ENCODE measurements around the gene LSM4. TPM values are rescaled to one million over a fixed set of nuclear protein-coding genes. Genes with fewer than 3 reads are reported as not detected.

The LSM4 gene
- total and polyA plus RNA-seq, 2 experiments from 2014 or later, result 591 to 637 TPM

GRCh38 chr19:18320865-18321733, 1.8 kb downstream of the LSM4 start:
- Mint-ChIP-seq H3K27me3 (ENCODE audit: insufficient read depth, low read depth, poor library complexity) (peaks cover 21% of the 10 kb centered on the region), H3K4me3 (peak overlapping the region; percentile 92), H3K27ac (peak overlapping the region; percentile 92; the same call in 1 of the 2 replicates), H3K4me1 (peaks cover 32% of the 10 kb centered on the region), H3K36me3 (ENCODE audit: low read depth) (peaks cover 33% of the 10 kb centered on the region), H3K9me3 (no peaks in the 10 kb centered on the region)
- ATAC-seq, result no peak
- no peaks in the 10 kb centered on the region for H3K27me3 ChIP-seq (ENCODE audit: insufficient read depth)
- TF ChIP-seq ETS1 (IDR thresholded peaks at IDR 0.05), result no peak
- no peak for TF ChIP-seq EZH2phosphoT487 (IDR thresholded peaks at IDR 0.05; ENCODE audit: unreplicated experiment)
- no peak for TF ChIP-seq ZNF462 (CRISPR knock-in tag; IDR thresholded peaks at IDR 0.05)
- TF ChIP-seq EZH2 (IDR thresholded peaks at IDR 0.05; ENCODE audit: low read depth, unreplicated experiment), result no peak
- no peak for TF ChIP-seq CREB1 (CRISPR knock-in tag; IDR thresholded peaks at IDR 0.05; ENCODE audit: low read depth)
- no peak for TF ChIP-seq CTCF (conservative IDR thresholded peaks at IDR 0.05; ENCODE audit: low read depth in 2 of 2)
- TF ChIP-seq REST (IDR thresholded peaks at IDR 0.05; ENCODE audit: unreplicated experiment), result no peak
- no peak for TF ChIP-seq JUNB (IDR thresholded peaks at IDR 0.05; ENCODE audit: unreplicated experiment)
- TF ChIP-seq POLR2AphosphoS5 (IDR thresholded peaks at IDR 0.05; ENCODE audit: low read depth), result no peak
- no peak for TF ChIP-seq STAT1 (IDR thresholded peaks at IDR 0.05; ENCODE audit: unreplicated experiment)
- TF ChIP-seq ZNF331 (CRISPR knock-in tag; IDR thresholded peaks at IDR 0.05; ENCODE audit: low read depth), result no peak
- TF ChIP-seq NANOG (IDR thresholded peaks at IDR 0.05; ENCODE audit: borderline replicate concordance), result no peak
- TF ChIP-seq ZNF114 (CRISPR knock-in tag; IDR thresholded peaks at IDR 0.05), result no peak
- H4K20me1 ChIP-seq (replicated peaks; ENCODE audit: insufficient read depth), result peaks cover 17% of the 10 kb centered on the region
- no peaks in the 10 kb centered on the region for H3K9me2 ChIP-seq (ENCODE audit: insufficient read depth)
- peaks cover 60% of the 10 kb centered on the region for H3K79me2 ChIP-seq (replicated peaks; ENCODE audit: insufficient read depth)
- peak overlapping the region; percentile 91; the same call in 1 of the 2 replicates for H3K27ac ChIP-seq (ENCODE audit: low read depth)
- H3K4me1 ChIP-seq (ENCODE audit: insufficient read depth), result peaks cover 14% of the 10 kb centered on the region
- no peak for DNase-seq (ENCODE audit: low spot score)
- peaks cover 38% of the 10 kb centered on the region; the same call in 1 of the 2 replicates for H3F3A ChIP-seq (replicated peaks; ENCODE audit: low read depth)
- no peaks in the 10 kb centered on the region; the same call in 1 of the 2 replicates for H3K36me3 ChIP-seq (ENCODE audit: insufficient read depth)
- no peak overlapping the region for H2AFZ ChIP-seq
- peak overlapping the region; percentile 76 for H3K4me3 ChIP-seq
- peak overlapping the region; percentile 92 for H3K4me2 ChIP-seq

Measured in GM23338 (cell line).